Stomach (tissue), 9 donors: ENCODE measurements around the gene MYL2. TPM values are rescaled to one million over a fixed set of nuclear protein-coding genes. Genes with fewer than 3 reads are reported as not detected.

Experiments used
- DNase-seq, 2 donors: peaks; one replicate each; pipeline versions ENCODE4 v3.0.0 to v3.0.0-alpha.2; 2013 to 2019
- H3K27ac ChIP-seq, 5 donors: fragments of 200-600 bp in 4 of 5; sonication (generic) in 4 of 5; one replicate each; pipeline ENCODE4 v1.5.1; 2013 to 2019; ENCODE audit warnings: mild to moderate bottlenecking in 1 of 5, moderate library complexity in 1 of 5
- H3K27me3 ChIP-seq, 3 donors: fragments of 200-600 bp; sonication (generic); one replicate each; pipeline ENCODE4 v1.5.1; 2017 to 2019; ENCODE audit warnings: mixed run types in 1 of 3
- H3K36me3 ChIP-seq, 4 donors: fragments of 200-600 bp; sonication (generic); 1 replicate in 3 of 4; 2 replicates in 1 of 4; pipeline ENCODE4 v1.5.1; 2016 to 2019
- H3K4me1 ChIP-seq, 4 donors: fragments of 200-600 bp; sonication (generic); one replicate each; pipeline ENCODE4 v1.5.1; 2016 to 2019
- H3K4me3 ChIP-seq, 4 donors: fragments of 200-600 bp; sonication (generic) in 3 of 4; one replicate each; pipeline ENCODE4 v1.5.1; 2016 to 2019; ENCODE audit warnings: mild to moderate bottlenecking in 1 of 4
- H3K9me3 ChIP-seq, 4 donors: fragments of 200-600 bp; sonication (generic); one replicate each; pipeline ENCODE4 v1.5.1; 2016 to 2019
- EP300 ChIP-seq: sonication (generic); formaldehyde crosslinking; IDR thresholded peaks from one replicate; pipeline ENCODE4 v1.6.1; 2017; ENCODE audit warnings: antibody characterized with exemption
- POLR2A ChIP-seq, 4 donors: fragments of 450-650 bp; IDR thresholded peaks; one replicate each; pipeline ENCODE4 v1.6.1; 2016; ENCODE audit warnings: antibody characterized with exemption in 4 of 4, control low read depth in 2 of 4, mild to moderate bottlenecking in 1 of 4, moderate library complexity in 1 of 4
- POLR2AphosphoS5 ChIP-seq, 3 donors: sonication (generic); formaldehyde crosslinking; IDR thresholded peaks; one replicate each; pipeline ENCODE4 v1.6.1; 2016; ENCODE audit warnings: antibody characterized with exemption in 3 of 3
- whole genome bisulfite sequencing, 5 donors: extraction: QIAGEN DNeasy Blood & Tissue Kit in 3 of 5; methylation state at CpG; one replicate each; pipeline versions ENCODE4 v1.1.5 to v1.1.7; 2013 to 2018; 5-methylcytosine and 5-hydroxymethylcytosine counted together
- intact Hi-C: fragments of 100-400 bp; cut with DNase I; formaldehyde crosslinking; loops from one replicate; pipeline ENCODE4 v1.15.1; 2023; ENCODE audit warnings: low total_unique reads
- polyA plus RNA-seq, 3 donors: library from polyadenylated mRNA; stranded (reverse); fragments of 200-250 nt; gene quantifications; one replicate each; pipeline ENCODE4 v1.2.3, GENCODE V29; 2013
- total RNA-seq, 5 donors: library from RNA; depleted of rRNA; stranded (reverse); fragments of >200 nt; gene quantifications; one replicate each; pipeline versions ENCODE4 v1.1.0 to v1.2.3, GENCODE V29; 2014 to 2016
- TF ChIP-seq, protein P1 (sequence below), 7 experiments: fragments of 450-650 bp in 4 of 7; fragments of 200-600 bp in 3 of 7; sonication (generic) in 3 of 7; IDR thresholded peaks; one replicate each; pipeline ENCODE4 v1.5.1; 2016 to 2019; ENCODE audit warnings: antibody characterized with exemption in 7 of 7, control low read depth in 2 of 7, mild to moderate bottlenecking in 1 of 7
- donor health status: healthy with polysubstance abuse.
- donor health status: Bipolar disorder and iron deficiency.
- donor health status: healthy.

MYL2 gene
- total and polyA plus RNA-seq, 8 donors = 1.1 to 38.0 (median 5.1) TPM; not detected in 4

DNA sequence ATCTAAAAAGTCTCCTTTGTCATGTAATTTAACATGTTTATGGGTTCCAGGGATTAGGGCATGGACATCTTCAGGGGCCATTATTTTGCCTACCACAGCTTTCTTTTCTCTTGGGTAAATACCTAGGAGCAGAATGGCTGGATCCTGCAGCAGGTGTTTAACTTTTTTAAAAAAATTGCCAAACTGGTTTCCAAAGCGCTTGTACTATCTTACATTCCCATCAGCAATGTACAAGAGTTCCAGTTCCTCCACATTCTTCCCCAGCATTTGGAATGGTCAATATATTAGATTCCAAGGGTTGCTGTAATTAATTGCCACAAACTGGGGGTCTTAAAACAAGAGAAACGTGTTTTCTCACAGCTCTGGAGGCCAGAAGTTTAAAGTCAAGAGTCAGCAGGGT, 27.7 kb upstream of the MYL2 start:
- TF ChIP-seq POLR2AphosphoS5 (IDR thresholded peaks at IDR 0.05) (no peak), EP300 (no peak), POLR2A (IDR thresholded peaks at IDR 0.05) (no peak)
- TF ChIP-seq, protein P1, sequence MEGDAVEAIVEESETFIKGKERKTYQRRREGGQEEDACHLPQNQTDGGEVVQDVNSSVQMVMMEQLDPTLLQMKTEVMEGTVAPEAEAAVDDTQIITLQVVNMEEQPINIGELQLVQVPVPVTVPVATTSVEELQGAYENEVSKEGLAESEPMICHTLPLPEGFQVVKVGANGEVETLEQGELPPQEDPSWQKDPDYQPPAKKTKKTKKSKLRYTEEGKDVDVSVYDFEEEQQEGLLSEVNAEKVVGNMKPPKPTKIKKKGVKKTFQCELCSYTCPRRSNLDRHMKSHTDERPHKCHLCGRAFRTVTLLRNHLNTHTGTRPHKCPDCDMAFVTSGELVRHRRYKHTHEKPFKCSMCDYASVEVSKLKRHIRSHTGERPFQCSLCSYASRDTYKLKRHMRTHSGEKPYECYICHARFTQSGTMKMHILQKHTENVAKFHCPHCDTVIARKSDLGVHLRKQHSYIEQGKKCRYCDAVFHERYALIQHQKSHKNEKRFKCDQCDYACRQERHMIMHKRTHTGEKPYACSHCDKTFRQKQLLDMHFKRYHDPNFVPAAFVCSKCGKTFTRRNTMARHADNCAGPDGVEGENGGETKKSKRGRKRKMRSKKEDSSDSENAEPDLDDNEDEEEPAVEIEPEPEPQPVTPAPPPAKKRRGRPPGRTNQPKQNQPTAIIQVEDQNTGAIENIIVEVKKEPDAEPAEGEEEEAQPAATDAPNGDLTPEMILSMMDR (IDR thresholded peaks at IDR 0.05) = no peak
- WGBS, 5 donors = 61 to 71% (median 67%) methylated on average over 2 of the region's 2 CpGs
- Histone ChIP-seq H3K4me3 (no peak overlapping the region), H3K27me3 (no peaks in the 10 kb centered on the region), H3K36me3 (no peaks in the 10 kb centered on the region), H3K9me3 (peaks cover 0 to 36% (median 20%) of the 10 kb centered on the region in 4 donors), H3K27ac (no peak overlapping the region), H3K4me1 (no peaks in the 10 kb centered on the region)
- intact Hi-C loops = no loop called here
- no peak for DNase-seq

DNA sequence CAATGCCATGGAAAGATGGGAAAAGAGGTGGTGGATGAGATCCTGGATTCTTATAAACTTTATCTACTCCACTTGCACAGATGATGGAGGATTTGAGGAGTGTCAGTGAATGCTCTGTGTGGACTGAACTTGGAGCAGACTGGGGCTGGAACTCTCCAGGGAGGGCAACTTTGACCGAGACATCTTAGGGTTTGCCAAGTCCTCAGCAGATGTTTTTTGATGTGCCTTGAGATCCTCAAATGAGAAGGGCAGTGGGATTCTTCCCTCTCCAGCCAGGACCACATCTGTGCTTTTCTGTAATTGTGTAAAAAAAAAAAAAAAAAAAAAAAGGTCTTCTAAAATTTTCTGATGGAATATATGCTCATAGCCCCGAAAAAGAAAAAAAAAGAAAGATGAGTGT, 23.0 kb upstream of the MYL2 start:
- H3K4me3 ChIP-seq = no peak overlapping the region
- intact Hi-C loops = no loop called here
- 51 to 72% (median 65%) methylated on average over 2 of the region's 2 CpGs for WGBS, 5 donors
- TF ChIP-seq POLR2A (IDR thresholded peaks at IDR 0.05) = no peak
- TF ChIP-seq EP300 = no peak
- TF ChIP-seq, protein P1 (IDR thresholded peaks at IDR 0.05) = no peak
- no peak for TF ChIP-seq POLR2AphosphoS5 (IDR thresholded peaks at IDR 0.05)
- H3K27ac ChIP-seq = no peak overlapping the region
- no peaks in the 10 kb centered on the region for H3K36me3 ChIP-seq
- peaks cover 0 to 26% (median 6%) of the 10 kb centered on the region in 3 donors for H3K27me3 ChIP-seq
- peaks cover 0 to 36% (median 20%) of the 10 kb centered on the region in 4 donors for H3K9me3 ChIP-seq
- no peaks in the 10 kb centered on the region for H3K4me1 ChIP-seq
- DNase-seq = peak in 1 of 2 donors; percentile 13

DNA sequence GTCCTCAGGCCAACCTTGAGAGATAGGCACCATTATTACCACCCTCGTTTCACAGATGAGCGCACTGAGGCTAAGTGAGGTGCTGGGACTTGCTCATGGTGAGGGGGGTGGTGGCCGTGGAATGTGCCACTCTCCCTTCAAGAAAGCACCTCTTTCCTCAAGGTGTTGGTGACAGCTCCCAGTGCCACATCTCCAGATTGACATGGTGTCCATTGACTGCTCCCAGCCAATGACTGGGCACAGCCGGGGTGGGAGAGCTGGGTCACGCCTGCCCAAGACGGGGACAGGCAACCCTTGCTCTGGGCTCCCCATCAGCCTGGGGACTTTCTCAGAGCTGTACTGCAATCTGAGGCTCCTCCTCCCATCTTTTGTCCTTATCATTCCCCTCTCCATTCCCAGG, 21.0 kb upstream of the MYL2 start:
- TF ChIP-seq POLR2AphosphoS5 (IDR thresholded peaks at IDR 0.05) (no peak), POLR2A (IDR thresholded peaks at IDR 0.05) (no peak), EP300 (no peak)
- TF ChIP-seq, protein P1 (IDR thresholded peaks at IDR 0.05) = no peak
- Histone ChIP-seq H3K4me3 (no peak overlapping the region), H3K9me3 (peaks cover 0 to 17% (median 12%) of the 10 kb centered on the region in 4 donors), H3K36me3 (no peaks in the 10 kb centered on the region), H3K27me3 (peaks cover 0 to 37% (median 9%) of the 10 kb centered on the region in 3 donors), H3K27ac (no peak overlapping the region), H3K4me1 (peaks cover 0 to 8% (median 4%) of the 10 kb centered on the region in 4 donors)
- 85 to 91% (median 90%) methylated on average over 6 of the region's 6 CpGs for WGBS, 5 donors
- intact Hi-C loops = no loop called here
- DNase-seq = no peak

DNA sequence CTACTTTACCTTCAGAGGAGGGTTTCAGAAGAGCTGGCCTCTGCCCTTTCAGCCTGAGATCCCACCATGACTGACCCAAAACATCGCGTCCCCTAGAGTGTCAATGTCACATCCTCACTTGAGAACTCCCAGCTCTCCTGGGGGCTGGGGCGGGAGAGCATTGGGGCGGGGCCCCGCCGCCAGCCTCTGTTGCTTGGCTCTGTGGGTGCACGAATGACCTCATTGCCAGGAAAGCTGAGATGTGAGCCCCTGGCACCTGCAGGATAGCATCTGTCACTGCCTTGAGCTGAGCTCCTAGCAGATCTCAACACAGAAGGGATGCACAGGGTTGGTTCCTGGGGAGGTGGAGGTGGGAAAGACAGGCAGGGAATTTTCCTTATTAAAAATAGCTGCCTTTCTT, 20.6 kb upstream of the MYL2 start:
- Histone ChIP-seq H3K4me3 (no peak overlapping the region), H3K9me3 (peaks cover 0 to 12% (median 7%) of the 10 kb centered on the region in 4 donors), H3K27me3 (peaks cover 0 to 41% (median 9%) of the 10 kb centered on the region in 3 donors), H3K36me3 (no peaks in the 10 kb centered on the region), H3K27ac (no peak overlapping the region), H3K4me1 (peaks cover 0 to 8% (median 4%) of the 10 kb centered on the region in 4 donors)
- WGBS, 5 donors = 63 to 83% (median 79%) methylated on average over 7 of the region's 7 CpGs
- DNase-seq = no peak
- intact Hi-C loops = no loop called here
- TF ChIP-seq POLR2A (IDR thresholded peaks at IDR 0.05) (no peak), POLR2AphosphoS5 (IDR thresholded peaks at IDR 0.05) (no peak), EP300 (no peak)
- TF ChIP-seq, protein P1 (IDR thresholded peaks at IDR 0.05) = no peak
